ENCODE data around the gene PPM1A. TPM values are rescaled to one million over a fixed set of nuclear protein-coding genes. Genes with fewer than 3 reads are reported as not detected.

PPM1A gene
- total and polyA plus RNA-seq, 2 of the 13 experiments (the other 11 are each of a cell fraction or from before 2014, with no cell fraction given), result 23.3 to 29.8 TPM

DNA sequence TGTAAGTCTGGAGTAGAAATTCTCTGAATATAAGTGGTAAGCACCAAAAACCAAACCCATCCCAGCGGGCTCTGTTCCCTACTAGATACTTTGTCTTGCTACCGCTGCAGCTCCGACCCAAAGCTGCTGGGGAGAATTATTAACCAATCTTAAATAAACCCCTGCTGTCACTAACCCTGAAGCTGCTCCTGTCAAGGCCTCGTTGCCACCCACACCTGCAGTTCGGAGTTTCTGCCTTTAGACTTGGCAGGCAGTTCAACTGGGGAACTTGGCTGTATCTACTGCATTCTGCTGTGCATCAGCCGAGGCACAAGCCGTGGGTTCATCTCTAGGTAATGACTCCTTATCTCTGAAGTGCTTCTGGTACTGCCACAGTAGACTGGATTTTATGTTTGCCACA is 55.5 kb downstream of the PPM1A start (continued):
- TF ChIP-seq, protein P1, sequence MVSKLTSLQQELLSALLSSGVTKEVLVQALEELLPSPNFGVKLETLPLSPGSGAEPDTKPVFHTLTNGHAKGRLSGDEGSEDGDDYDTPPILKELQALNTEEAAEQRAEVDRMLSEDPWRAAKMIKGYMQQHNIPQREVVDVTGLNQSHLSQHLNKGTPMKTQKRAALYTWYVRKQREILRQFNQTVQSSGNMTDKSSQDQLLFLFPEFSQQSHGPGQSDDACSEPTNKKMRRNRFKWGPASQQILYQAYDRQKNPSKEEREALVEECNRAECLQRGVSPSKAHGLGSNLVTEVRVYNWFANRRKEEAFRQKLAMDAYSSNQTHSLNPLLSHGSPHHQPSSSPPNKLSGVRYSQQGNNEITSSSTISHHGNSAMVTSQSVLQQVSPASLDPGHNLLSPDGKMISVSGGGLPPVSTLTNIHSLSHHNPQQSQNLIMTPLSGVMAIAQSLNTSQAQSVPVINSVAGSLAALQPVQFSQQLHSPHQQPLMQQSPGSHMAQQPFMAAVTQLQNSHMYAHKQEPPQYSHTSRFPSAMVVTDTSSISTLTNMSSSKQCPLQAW (CRISPR knock-in tag; IDR thresholded peaks at IDR 0.05), result peak; percentile 89
- TF ChIP-seq ZNF615 (CRISPR knock-in tag; IDR thresholded peaks at IDR 0.05; ENCODE audit: borderline replicate concordance) (no peak), ZNF264 (CRISPR knock-in tag; IDR thresholded peaks at IDR 0.05) (peak; percentile 59; the same call in 1 of the 2 replicates), MEIS2 (CRISPR knock-in tag; IDR thresholded peaks at IDR 0.05) (no peak), NCOA1 (CRISPR knock-in tag; IDR thresholded peaks at IDR 0.05) (no peak), MBD4 (IDR thresholded peaks at IDR 0.05; ENCODE audit: borderline replicate concordance, low read length) (no peak), PHF8 (CRISPR knock-in tag; IDR thresholded peaks at IDR 0.05) (no peak), ZNF747 (CRISPR knock-in tag; IDR thresholded peaks at IDR 0.05; ENCODE audit: borderline replicate concordance) (no peak), PREB (CRISPR knock-in tag; IDR thresholded peaks at IDR 0.05) (no peak), ZNF292 (CRISPR knock-in tag; IDR thresholded peaks at IDR 0.05; ENCODE audit: borderline replicate concordance, low read depth) (peak; percentile 40; the same call in 1 of the 2 replicates), PRDM15 (CRISPR knock-in tag; IDR thresholded peaks at IDR 0.05) (no peak), ZFX (CRISPR knock-in tag; IDR thresholded peaks at IDR 0.05; ENCODE audit: low read depth) (0 out of 2 replicates have a peak, but pooled peaks have one; percentile 17), ZNF598 (CRISPR knock-in tag; IDR thresholded peaks at IDR 0.05; ENCODE audit: borderline replicate concordance) (no peak), JARID2 (CRISPR knock-in tag; IDR thresholded peaks at IDR 0.05; ENCODE audit: insufficient replicate concordance) (no peak), RARG (CRISPR knock-in tag; IDR thresholded peaks at IDR 0.05; ENCODE audit: low read depth) (no peak), HNRNPUL1 (IDR thresholded peaks at IDR 0.05; ENCODE audit: low read depth, low read length) (0 out of 2 replicates have a peak, but pooled peaks have one; percentile 37), ZNF468 (CRISPR knock-in tag; IDR thresholded peaks at IDR 0.05) (no peak), ZNF704 (CRISPR knock-in tag; IDR thresholded peaks at IDR 0.05; ENCODE audit: borderline replicate concordance) (no peak), RBAK (CRISPR knock-in tag; IDR thresholded peaks at IDR 0.05) (no peak), YEATS4 (CRISPR knock-in tag; IDR thresholded peaks at IDR 0.05; ENCODE audit: borderline replicate concordance) (no peak), ZNF790 (CRISPR knock-in tag; IDR thresholded peaks at IDR 0.05; ENCODE audit: borderline replicate concordance) (no peak), XBP1 (CRISPR knock-in tag; IDR thresholded peaks at IDR 0.05) (no peak), SALL2 (CRISPR knock-in tag; IDR thresholded peaks at IDR 0.05) (no peak)
- TF ChIP-seq, protein P2, sequence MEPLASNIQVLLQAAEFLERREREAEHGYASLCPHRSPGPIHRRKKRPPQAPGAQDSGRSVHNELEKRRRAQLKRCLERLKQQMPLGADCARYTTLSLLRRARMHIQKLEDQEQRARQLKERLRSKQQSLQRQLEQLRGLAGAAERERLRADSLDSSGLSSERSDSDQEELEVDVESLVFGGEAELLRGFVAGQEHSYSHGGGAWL (CRISPR knock-in tag; IDR thresholded peaks at IDR 0.05), result no peak
